Keratinocyte (primary cell): ENCODE data around the gene LRRC57.

Experiments
- CTCF ChIP-seq, 3 experiments: IDR thresholded peaks in 1 of 3; conservative IDR thresholded peaks in 1 of 3; optimal IDR thresholded peaks in 1 of 3; 2 replicates in 2 of 3; 3 replicates in 1 of 3; pipeline versions ENCODE3 to v1.5.1; 2011; ENCODE audit warnings: low read length in 3 of 3, mild to moderate bottlenecking in 3 of 3, moderate library complexity in 2 of 3, control low read depth in 1 of 3, inconsistent platforms in 1 of 3; ENCODE audit not compliant: insufficient read depth in 2 of 3; ENCODE audit errors: extremely low read depth in 1 of 3
- EZH2 ChIP-seq: IDR thresholded peaks from one replicate; pipeline ENCODE4 v1.6.1; 2012; ENCODE audit warnings: inconsistent platforms, mild to moderate bottlenecking, low read length, moderate library complexity

GRCh38 chr15:42577514-42578031 lies 29.0 kb upstream of the LRRC57 start:
- TF ChIP-seq CTCF (optimal IDR thresholded peaks at IDR 0.05 in 1 of 3, IDR thresholded peaks at IDR 0.05 in 1 of 3, conservative IDR thresholded peaks at IDR 0.05 in 1 of 3; ENCODE audit: extremely low read depth in 1 of 3, insufficient read depth in 2 of 3, low read length in 3 of 3) (no peak), EZH2 (no peak)
